Subcutaneous abdominal adipose tissue (tissue), 5 donors: ENCODE measurements around the gene HIKESHI.
"Not testable (repeated sequence)": the region's sequence is repeated elsewhere in the genome, so short reads cannot be mapped to it uniquely, and the experiment has no call there.

Source experiments
- H3K27ac ChIP-seq: one replicate; pipeline ENCODE4 v1.7.0; 2013; ENCODE audit warnings: low read depth, mild to moderate bottlenecking, inconsistent platforms, low read length, moderate library complexity
- H3K27me3 ChIP-seq, 5 donors: one replicate each; pipeline ENCODE4 v1.7.0; 2013; ENCODE audit warnings: low read length in 5 of 5, inconsistent platforms in 1 of 5; ENCODE audit not compliant: control insufficient read depth in 5 of 5, insufficient read depth in 4 of 5
- H3K36me3 ChIP-seq, 5 donors: one replicate each; pipeline ENCODE4 v1.7.0; 2013; ENCODE audit warnings: low read length in 5 of 5; ENCODE audit not compliant: control insufficient read depth in 5 of 5, insufficient read depth in 5 of 5
- H3K4me1 ChIP-seq, 5 donors: one replicate each; pipeline ENCODE4 v1.7.0; 2013; ENCODE audit warnings: low read length in 5 of 5, mild to moderate bottlenecking in 3 of 5, moderate library complexity in 1 of 5; ENCODE audit not compliant: control insufficient read depth in 5 of 5, insufficient read depth in 5 of 5
- H3K4me3 ChIP-seq, 5 donors: one replicate each; pipeline ENCODE4 v1.7.0; 2013; ENCODE audit warnings: low read length in 5 of 5, low read depth in 1 of 5
- H3K9ac ChIP-seq, 5 donors: one replicate each; pipeline ENCODE4 v1.7.0; 2013; ENCODE audit warnings: low read length in 5 of 5, mild to moderate bottlenecking in 4 of 5, moderate library complexity in 3 of 5
- H3K9me3 ChIP-seq, 5 donors: one replicate each; pipeline ENCODE4 v1.7.0; 2013; ENCODE audit warnings: low read length in 5 of 5; ENCODE audit not compliant: control insufficient read depth in 5 of 5
- donor health status: healthy.
- donor health status: healthy.
- donor health status: healthy.
- donor health status: healthy.
- donor health status: healthy.

The HIKESHI gene

DNA sequence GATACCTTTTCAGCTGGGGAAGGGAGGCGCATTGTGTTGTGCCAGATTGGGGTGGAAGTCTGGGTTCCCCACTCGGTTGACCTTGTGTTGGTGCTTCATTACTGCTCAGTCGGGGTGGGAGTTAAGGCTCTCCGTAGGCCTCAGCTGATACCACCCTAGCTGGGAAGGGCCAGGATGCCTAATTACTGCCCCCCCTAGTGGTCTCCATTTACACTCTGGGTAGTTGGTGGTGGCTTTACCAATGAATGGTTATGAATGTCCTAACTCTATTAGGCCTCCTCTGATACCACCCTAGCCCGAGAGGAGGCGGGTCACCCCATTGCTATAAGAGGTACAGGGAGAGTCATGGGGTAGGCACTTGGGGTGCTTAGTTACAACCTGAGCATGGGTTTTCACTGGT is 27.5 kb upstream of the HIKESHI start:
- peaks cover 0 to 17% (median 0%) of the 10 kb centered on the region in 5 donors for H3K4me1 ChIP-seq
- H3K4me3 ChIP-seq, result no peak overlapping the region
- H3K27me3 ChIP-seq, result no peaks in the 10 kb centered on the region
- no peaks in the 10 kb centered on the region for H3K9me3 ChIP-seq
- H3K27ac ChIP-seq, result no peak overlapping the region
- H3K9ac ChIP-seq, result no peak overlapping the region
- peaks cover 11 to 39% (median 15%) of the 10 kb centered on the region in 5 donors for H3K36me3 ChIP-seq

DNA sequence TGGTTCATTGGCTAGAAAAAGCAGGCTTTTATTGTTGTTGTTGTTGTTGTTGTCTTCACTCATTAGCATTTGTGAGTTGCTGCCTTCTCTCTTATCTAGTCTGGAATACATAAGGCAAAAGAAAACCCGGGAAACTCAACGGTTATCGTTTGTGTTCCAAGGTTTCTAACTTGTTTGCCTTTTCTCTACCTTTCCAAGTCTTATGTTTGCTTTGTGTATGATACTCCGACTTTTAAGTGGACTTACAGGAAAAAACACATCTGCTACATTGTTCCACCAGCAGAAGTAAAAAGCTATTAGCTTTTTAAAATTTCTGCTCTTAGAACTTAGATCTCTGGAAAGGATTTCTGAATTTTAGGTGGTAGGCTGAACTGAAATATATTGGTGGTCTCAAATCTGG is 27.0 kb upstream of the HIKESHI start:
- Histone ChIP-seq H3K4me3 (no peak overlapping the region), H3K9ac (no peak overlapping the region), H3K36me3 (peaks cover 11 to 38% (median 14%) of the 10 kb centered on the region in 5 donors)

DNA sequence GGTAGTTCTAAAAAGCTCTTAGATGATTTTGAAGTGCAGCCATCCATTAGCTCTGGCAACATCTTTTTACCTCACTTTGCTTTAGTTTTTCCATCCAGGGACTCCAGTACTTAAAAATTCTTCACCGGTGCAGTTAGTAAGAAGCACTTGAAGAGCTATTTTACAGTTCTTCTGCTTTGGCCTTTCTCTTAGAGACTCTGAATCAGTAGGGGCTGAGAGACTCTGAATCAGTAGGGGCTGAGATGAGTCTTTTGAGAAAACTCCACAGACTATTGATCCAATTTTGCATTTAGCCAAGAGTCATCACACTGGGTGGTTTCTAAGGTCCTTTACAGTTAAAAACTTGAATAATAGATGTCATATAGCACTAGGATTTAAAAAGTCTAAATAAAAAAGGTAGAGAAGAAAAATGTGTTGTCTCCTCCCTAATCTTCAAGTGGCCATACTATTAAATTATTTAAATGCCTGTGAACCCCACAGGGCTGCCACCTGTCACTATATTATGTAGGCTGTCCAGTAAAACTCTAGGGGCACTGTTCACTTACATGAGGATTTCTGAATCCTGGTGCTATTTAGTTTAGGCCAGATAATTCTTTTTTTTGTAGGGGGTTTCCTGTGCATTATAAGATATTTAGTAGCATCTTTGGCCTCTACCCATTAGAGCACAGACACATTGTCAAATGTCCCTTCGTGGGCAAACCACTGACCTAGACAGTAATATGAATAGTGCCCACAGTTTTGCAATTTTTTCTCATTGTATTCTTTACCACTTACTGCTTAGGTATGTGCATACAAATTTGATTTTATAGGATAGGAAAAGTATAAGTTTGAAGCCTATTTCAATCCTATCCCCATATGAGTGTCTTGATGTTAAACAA is 26.3 kb upstream of the HIKESHI start:
- Histone ChIP-seq H3K27me3 (no peaks in the 10 kb centered on the region), H3K4me3 (no peak overlapping the region), H3K27ac (no peak overlapping the region), H3K4me1 (peaks cover 0 to 20% (median 0%) of the 10 kb centered on the region in 5 donors), H3K36me3 (peaks cover 11 to 37% (median 14%) of the 10 kb centered on the region in 5 donors), H3K9me3 (no peaks in the 10 kb centered on the region), H3K9ac (no peak overlapping the region)

More for the DNA sequence above, 27.0 kb upstream of the HIKESHI start:
- Histone ChIP-seq H3K27me3 (no peaks in the 10 kb centered on the region), H3K4me1 (peaks cover 0 to 20% (median 0%) of the 10 kb centered on the region in 5 donors), H3K27ac (no peak overlapping the region), H3K9me3 (no peaks in the 10 kb centered on the region)

DNA sequence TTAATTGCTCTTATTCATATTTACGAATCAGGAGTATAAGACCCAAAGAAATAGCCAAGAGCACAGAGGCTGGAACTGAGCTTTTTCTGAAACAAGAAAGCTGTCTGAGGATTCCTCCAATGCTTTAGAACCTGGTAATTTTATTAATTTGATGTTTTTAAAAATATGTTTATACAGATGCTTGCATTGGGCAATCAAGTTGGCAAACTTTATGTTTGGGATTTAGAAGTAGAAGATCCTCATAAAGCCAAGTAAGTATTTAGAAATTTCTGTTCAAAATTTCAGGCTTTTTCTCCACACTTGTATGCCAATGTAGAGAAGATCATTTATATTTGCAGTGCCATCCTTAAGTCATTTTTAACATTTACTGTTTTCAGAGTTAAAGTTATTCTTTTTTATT is 24.3 kb upstream of the HIKESHI start:
- no peak overlapping the region for H3K9ac ChIP-seq
- H3K4me3 ChIP-seq, result no peak overlapping the region
- H3K4me1 ChIP-seq, result peaks cover 0 to 20% (median 0%) of the 10 kb centered on the region in 5 donors
- H3K36me3 ChIP-seq, result peaks cover 11 to 39% (median 15%) of the 10 kb centered on the region in 5 donors
- no peak overlapping the region for H3K27ac ChIP-seq
- H3K27me3 ChIP-seq, result no peaks in the 10 kb centered on the region
- H3K9me3 ChIP-seq, result no peaks in the 10 kb centered on the region

DNA sequence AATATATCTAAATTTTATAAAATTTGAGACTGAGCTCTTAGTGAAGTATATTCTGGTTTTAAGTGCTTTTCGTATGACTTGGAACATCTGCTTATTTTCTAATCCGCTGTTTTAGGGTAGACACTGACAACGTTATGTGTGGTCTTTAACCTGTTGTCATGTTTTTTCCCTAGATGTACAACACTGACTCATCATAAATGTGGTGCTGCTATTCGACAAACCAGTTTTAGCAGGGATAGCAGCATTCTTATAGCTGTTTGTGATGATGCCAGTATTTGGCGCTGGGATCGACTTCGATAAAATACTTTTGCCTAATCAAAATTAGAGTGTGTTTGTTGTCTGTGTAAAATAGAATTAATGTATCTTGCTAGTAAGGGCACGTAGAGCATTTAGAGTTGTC is 23.8 kb upstream of the HIKESHI start:
- H3K27ac ChIP-seq, result no peak overlapping the region
- H3K9ac ChIP-seq, result peak overlapping the region in 1 of 5 donors; percentile 30
- H3K4me1 ChIP-seq, result peaks cover 0 to 20% (median 0%) of the 10 kb centered on the region in 5 donors
- no peak overlapping the region for H3K4me3 ChIP-seq
- H3K27me3 ChIP-seq, result no peaks in the 10 kb centered on the region
- no peaks in the 10 kb centered on the region for H3K9me3 ChIP-seq
- peaks cover 11 to 39% (median 12%) of the 10 kb centered on the region in 5 donors for H3K36me3 ChIP-seq

DNA sequence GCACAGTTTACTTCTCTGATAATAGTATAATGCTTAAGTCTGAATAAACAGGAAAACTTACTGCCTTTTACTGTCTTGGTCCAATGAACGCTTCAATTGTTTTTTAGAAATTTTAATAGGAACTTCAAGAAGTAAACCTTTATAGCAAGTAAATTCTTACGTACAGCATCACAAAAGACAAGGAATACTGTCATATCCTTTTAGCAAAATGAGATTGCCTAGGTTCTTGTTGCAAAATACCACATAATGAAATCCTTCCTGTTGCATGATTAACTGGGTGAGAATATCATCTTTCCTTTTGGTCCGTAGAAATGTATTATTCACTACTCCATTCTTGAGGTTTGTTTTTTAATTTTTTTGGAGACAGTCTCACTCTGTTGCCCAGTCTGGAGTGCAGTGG is 22.3 kb upstream of the HIKESHI start:
- H3K27ac ChIP-seq, result no peak overlapping the region
- H3K4me3 ChIP-seq, result no peak overlapping the region
- H3K9me3 ChIP-seq, result no peaks in the 10 kb centered on the region
- H3K36me3 ChIP-seq, result peaks cover 16 to 36% (median 20%) of the 10 kb centered on the region in 5 donors
- no peak overlapping the region for H3K9ac ChIP-seq
- no peaks in the 10 kb centered on the region for H3K27me3 ChIP-seq
- H3K4me1 ChIP-seq, result peaks cover 0 to 17% (median 0%) of the 10 kb centered on the region in 5 donors

DNA sequence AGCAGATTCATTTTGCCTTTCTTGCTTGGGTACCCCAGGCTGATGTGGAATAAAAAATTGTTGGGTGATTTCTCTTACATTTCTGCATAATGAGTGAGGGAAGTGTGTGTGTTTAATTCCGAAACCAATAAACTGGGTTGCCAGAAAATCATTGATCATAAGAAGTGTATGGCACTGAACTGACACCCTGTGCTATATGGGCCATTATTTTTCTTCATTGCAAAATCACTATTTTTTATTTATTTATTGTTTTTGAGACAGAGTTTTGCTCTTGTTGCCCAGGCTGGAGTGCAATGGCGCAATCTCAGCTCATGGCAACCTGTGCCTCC is 14.6 kb upstream of the HIKESHI start:
- Histone ChIP-seq H3K36me3 (peaks cover 4 to 9% (median 8%) of the 10 kb centered on the region in 5 donors), H3K4me1 (no peaks in the 10 kb centered on the region), H3K9me3 (no peaks in the 10 kb centered on the region), H3K4me3 (no peak overlapping the region), H3K27me3 (no peaks in the 10 kb centered on the region), H3K9ac (no peak overlapping the region), H3K27ac (no peak overlapping the region)

DNA sequence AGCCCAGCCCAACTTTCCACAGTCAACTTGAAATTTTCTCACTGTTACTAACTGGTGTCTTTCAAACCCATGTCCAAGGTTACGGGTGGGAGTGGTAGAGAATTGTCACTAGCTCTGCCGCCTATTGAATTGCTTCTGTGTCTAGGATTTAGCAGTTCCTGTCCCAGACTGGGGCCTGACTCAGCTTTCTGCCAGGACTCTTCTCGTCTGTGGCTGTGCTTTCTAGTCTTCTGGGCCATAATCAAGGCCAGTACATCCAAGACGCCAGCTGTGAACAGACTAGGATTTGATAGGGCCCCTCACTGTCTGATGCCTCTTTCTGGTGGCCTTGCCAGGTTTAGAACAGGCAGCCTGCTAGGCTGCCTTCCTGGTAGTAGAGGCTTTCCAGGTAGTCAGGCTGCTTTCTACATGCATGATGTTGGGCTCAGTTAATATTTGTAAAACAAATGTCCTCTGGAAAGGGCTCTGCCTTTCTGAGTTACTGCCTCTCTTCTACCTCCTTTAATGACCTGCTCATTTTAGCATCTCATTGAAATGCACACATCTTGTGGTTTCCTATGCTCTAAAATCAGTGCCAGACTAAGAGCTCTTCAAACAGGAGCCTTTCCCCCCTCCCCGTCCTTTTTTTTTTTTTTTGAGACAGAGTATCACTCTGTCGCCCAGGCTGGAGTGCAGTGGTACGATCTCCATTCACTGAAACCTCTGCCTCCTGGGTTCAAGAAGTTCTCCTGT is 13.1 kb upstream of the HIKESHI start:
- H3K4me1 ChIP-seq, result no peaks in the 10 kb centered on the region
- no peaks in the 10 kb centered on the region for H3K27me3 ChIP-seq
- no peaks in the 10 kb centered on the region for H3K9me3 ChIP-seq
- H3K4me3 ChIP-seq, result no peak overlapping the region
- H3K36me3 ChIP-seq, result peaks cover 3 to 8% (median 8%) of the 10 kb centered on the region in 5 donors
- H3K27ac ChIP-seq, result no peak overlapping the region
- peak overlapping the region in 1 of 5 donors; percentile 20 for H3K9ac ChIP-seq

DNA sequence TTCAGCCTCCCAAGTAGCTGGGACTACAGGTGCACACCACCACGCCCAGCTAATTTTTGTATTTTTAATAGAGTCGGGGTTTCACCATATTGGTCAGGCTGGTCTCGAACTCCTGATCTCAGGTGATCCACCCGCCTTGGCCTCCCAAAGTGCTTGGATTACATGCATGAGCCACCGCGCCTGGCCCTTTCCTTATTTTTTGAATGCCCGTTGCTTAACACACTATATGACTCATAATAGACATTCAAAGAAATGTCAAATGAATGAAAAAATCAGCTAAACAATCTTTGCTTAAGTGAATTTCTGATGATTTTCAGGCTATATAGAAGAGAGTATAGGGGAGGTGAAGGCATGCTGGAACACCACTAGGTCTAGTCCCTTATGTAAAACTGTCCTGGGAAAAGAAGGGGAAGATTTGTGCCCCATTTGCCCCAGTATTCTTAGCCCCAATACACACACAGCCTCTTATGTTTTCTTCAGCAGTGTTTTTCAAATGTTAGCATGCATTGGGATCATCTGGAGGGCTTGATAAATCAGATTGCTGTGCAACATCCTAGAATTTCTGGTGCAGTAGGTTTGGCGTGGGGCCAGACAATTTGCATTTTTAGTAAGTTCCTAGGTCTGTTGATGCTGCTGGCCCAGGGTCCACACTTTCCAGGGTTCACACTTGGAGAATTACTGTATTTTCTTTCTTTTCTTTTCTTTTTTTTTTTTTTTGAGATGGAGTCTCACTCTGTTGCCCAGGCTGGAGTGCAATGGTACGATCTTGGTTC is 12.3 kb upstream of the HIKESHI start:
- not testable (repeated sequence) for H3K27me3 ChIP-seq, H3K9me3 ChIP-seq, H3K4me3 ChIP-seq, H3K36me3 ChIP-seq, H3K27ac ChIP-seq, H3K4me1 ChIP-seq, H3K9ac ChIP-seq
